ENCODE results near the gene SEMA5A. TPM values are rescaled to one million over a fixed set of nuclear protein-coding genes. Genes with fewer than 3 reads are reported as not detected.

SEMA5A gene
- total RNA-seq, 4 donors from 2014 or later, result 15.0 to 81.0 (median 52.9) TPM

- Histone ChIP-seq H3K36me3 (no peaks in the 10 kb centered on the region), H3K4me1 (no peaks in the 10 kb centered on the region), H3K27ac (no peak overlapping the region), H3K27me3 (no peaks in the 10 kb centered on the region), H3K9me3 (no peaks in the 10 kb centered on the region), H3K4me3 (no peak overlapping the region)
- in situ Hi-C loops (cut with MboI; ENCODE audit: low pct_ligation_motif_present in 1 of 4, low pct_unique_long_range_greater_than_20kb in 1 of 4, low sequenced_read_pairs in 3 of 4) (no loop called here), intact Hi-C loops (cut with DNase I; ENCODE audit: low total_unique reads) (no loop called here)
- TF ChIP-seq POLR2A (IDR thresholded peaks at IDR 0.05), result no peak
- no peak for TF ChIP-seq CTCF (IDR thresholded peaks at IDR 0.05)
- TF ChIP-seq EP300 (IDR thresholded peaks at IDR 0.05; ENCODE audit: low read depth), result no peak
- no peak for DNase-seq
- WGBS, 2 donors (ENCODE audit: low coverage in 1 of 2), result 90 to 100% methylated on average over 1 of the region's 1 CpG
Measured at GRCh38 chr5:9392625-9393024, 153.2 kb downstream of the SEMA5A start.

GRCh38 chr5:9391080-9391479 lies 154.8 kb downstream of the SEMA5A start:
- no peaks in the 10 kb centered on the region for H3K36me3 ChIP-seq
- H3K27ac ChIP-seq, result no peak overlapping the region
- no peaks in the 10 kb centered on the region for H3K4me1 ChIP-seq
- in situ Hi-C loops (cut with MboI; ENCODE audit: low pct_ligation_motif_present in 1 of 4, low pct_unique_long_range_greater_than_20kb in 1 of 4, low sequenced_read_pairs in 3 of 4) (no loop called here), intact Hi-C loops (cut with DNase I; ENCODE audit: low total_unique reads) (no loop called here)
- no peak for TF ChIP-seq EP300 (IDR thresholded peaks at IDR 0.05; ENCODE audit: low read depth)
- TF ChIP-seq POLR2A (IDR thresholded peaks at IDR 0.05), result no peak
- no peak for TF ChIP-seq CTCF (IDR thresholded peaks at IDR 0.05)
- TF ChIP-seq POLR2AphosphoS5 (IDR thresholded peaks at IDR 0.05), result no peak
- H3K27me3 ChIP-seq, result no peaks in the 10 kb centered on the region
- 80 to 92% methylated on average over 1 to 4 of the region's 4 CpGs for WGBS, 2 donors (ENCODE audit: low coverage in 1 of 2)
- no peak overlapping the region for H3K4me3 ChIP-seq
- no peaks in the 10 kb centered on the region for H3K9me3 ChIP-seq
- DNase-seq, result no peak

- no peaks in the 10 kb centered on the region for H3K27me3 ChIP-seq
- no peaks in the 10 kb centered on the region for H3K9me3 ChIP-seq
- DNase-seq, result no peak
- H3K4me1 ChIP-seq, result no peaks in the 10 kb centered on the region
- 65 to 100% methylated on average over 1 of the region's 1 CpG for WGBS, 2 donors (ENCODE audit: low coverage in 1 of 2)
- intact Hi-C loops (cut with DNase I; ENCODE audit: low total_unique reads), result no loop called here
- H3K36me3 ChIP-seq, result no peaks in the 10 kb centered on the region
- in situ Hi-C loops (cut with MboI; ENCODE audit: low pct_ligation_motif_present in 1 of 4, low pct_unique_long_range_greater_than_20kb in 1 of 4, low sequenced_read_pairs in 3 of 4), result no loop called here
- no peak overlapping the region for H3K4me3 ChIP-seq
- no peak overlapping the region for H3K27ac ChIP-seq
- TF ChIP-seq POLR2A (IDR thresholded peaks at IDR 0.05) (no peak), CTCF (IDR thresholded peaks at IDR 0.05) (no peak), EP300 (IDR thresholded peaks at IDR 0.05; ENCODE audit: low read depth) (no peak), POLR2AphosphoS5 (IDR thresholded peaks at IDR 0.05) (no peak)
Measured at GRCh38 chr5:9390113-9390512, 155.8 kb downstream of the SEMA5A start.

GRCh38 chr5:9388941-9389674 lies 156.8 kb downstream of the SEMA5A start:
- Histone ChIP-seq H3K4me1 (no peaks in the 10 kb centered on the region), H3K4me3 (no peak overlapping the region), H3K27ac (no peak overlapping the region), H3K9me3 (no peaks in the 10 kb centered on the region), H3K27me3 (no peaks in the 10 kb centered on the region), H3K36me3 (no peaks in the 10 kb centered on the region)
- intact Hi-C loops (cut with DNase I; ENCODE audit: low total_unique reads), result no loop called here
- in situ Hi-C loops (cut with MboI; ENCODE audit: low pct_ligation_motif_present in 1 of 4, low pct_unique_long_range_greater_than_20kb in 1 of 4, low sequenced_read_pairs in 3 of 4), result no loop called here
- TF ChIP-seq EP300 (IDR thresholded peaks at IDR 0.05; ENCODE audit: low read depth), result no peak
- no peak for TF ChIP-seq CTCF (IDR thresholded peaks at IDR 0.05)
- no peak for TF ChIP-seq POLR2AphosphoS5 (IDR thresholded peaks at IDR 0.05)
- no peak for TF ChIP-seq POLR2A (IDR thresholded peaks at IDR 0.05)
- WGBS, 2 donors (ENCODE audit: low coverage in 1 of 2), result 33 to 83% methylated on average over 3 to 5 of the region's 5 CpGs
- no peak for DNase-seq
